Measurements from ENCODE around the gene MIXL1. TPM values are rescaled to one million over a fixed set of nuclear protein-coding genes. Genes with fewer than 3 reads are reported as not detected.

MIXL1 gene
- total and polyA plus RNA-seq, 2 of the 13 experiments (the other 11 are each of a cell fraction or from before 2014, with no cell fraction given) = 7.6 to 18.5 TPM

DNA sequence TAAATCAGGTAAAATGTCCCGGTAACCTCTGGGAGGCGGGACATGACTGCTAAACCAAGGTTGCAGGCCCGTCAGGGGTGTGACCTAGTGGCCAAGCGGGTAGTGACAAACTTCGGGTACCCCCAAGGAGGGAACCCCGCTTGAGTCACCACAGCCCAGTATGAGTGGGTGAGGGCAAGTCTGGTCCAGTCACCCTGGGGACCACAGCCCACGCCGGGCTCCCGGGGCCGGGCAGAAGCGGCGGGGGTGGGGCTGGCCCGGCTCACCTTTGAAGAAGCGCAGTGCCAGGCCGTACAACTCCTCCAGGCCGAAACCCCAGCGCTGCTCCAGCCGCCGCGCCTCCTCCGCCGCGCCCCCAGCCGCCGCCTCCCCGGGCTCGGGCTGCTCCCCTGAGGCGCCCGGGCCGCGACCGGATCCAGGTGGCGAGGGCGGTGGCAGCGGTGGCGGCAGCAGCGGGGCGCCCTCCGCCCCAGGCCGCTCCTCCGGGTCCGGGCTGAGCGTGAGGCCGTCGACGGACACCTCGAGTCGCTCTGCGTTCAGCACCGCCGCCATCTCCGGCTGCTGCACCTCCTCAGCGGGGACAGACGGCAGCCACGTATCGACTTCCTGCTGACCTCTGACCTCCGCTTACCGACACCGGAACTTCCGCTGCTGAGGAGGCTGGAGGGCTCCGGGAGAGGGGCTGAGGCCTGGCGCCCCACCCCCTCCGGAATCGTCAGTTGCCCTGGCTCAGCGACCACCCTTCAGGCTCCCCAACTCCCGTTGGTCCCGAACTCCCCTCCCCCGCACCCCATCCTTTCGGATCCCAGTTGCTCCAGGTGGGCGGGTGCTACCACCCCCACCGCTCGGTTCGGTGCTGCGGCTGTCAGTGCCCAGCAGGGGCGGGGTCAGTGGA lies 37.1 kb upstream of the MIXL1 start, which contains the start of gene ACBD3 (continued):
- TF ChIP-seq, protein P1, sequence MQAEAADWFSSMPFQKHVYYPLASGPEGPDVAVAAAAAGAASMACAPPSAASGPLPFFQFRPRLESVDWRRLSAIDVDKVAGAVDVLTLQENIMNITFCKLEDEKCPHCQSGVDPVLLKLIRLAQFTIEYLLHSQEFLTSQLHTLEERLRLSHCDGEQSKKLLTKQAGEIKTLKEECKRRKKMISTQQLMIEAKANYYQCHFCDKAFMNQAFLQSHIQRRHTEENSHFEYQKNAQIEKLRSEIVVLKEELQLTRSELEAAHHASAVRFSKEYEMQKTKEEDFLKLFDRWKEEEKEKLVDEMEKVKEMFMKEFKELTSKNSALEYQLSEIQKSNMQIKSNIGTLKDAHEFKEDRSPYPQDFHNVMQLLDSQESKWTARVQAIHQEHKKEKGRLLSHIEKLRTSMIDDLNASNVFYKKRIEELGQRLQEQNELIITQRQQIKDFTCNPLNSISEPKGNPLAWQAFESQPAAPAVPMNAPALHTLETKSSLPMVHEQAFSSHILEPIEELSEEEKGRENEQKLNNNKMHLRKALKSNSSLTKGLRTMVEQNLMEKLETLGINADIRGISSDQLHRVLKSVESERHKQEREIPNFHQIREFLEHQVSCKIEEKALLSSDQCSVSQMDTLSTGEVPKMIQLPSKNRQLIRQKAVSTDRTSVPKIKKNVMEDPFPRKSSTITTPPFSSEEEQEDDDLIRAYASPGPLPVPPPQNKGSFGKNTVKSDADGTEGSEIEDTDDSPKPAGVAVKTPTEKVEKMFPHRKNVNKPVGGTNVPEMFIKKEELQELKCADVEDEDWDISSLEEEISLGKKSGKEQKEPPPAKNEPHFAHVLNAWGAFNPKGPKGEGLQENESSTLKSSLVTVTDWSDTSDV (CRISPR knock-in tag; IDR thresholded peaks at IDR 0.05) = peak; percentile 97
- TF ChIP-seq ZNF792 (CRISPR knock-in tag; IDR thresholded peaks at IDR 0.05) (0 out of 2 replicates have a peak, but pooled peaks have one; percentile 69), GATAD2A (CRISPR knock-in tag; IDR thresholded peaks at IDR 0.05) (peak; percentile 34; the same call in 1 of the 2 replicates), CBX5 (CRISPR knock-in tag; IDR thresholded peaks at IDR 0.05; ENCODE audit: borderline replicate concordance) (peak; percentile 51; the same call in 1 of the 2 replicates), ZBTB8A (CRISPR knock-in tag; IDR thresholded peaks at IDR 0.05; ENCODE audit: borderline replicate concordance, low read depth) (0 out of 2 replicates have a peak, but pooled peaks have one; percentile 67), ZNF260 (CRISPR knock-in tag; IDR thresholded peaks at IDR 0.05; ENCODE audit: borderline replicate concordance, low read depth) (no peak), CCDC6 (CRISPR knock-in tag; IDR thresholded peaks at IDR 0.05) (0 out of 2 replicates have a peak, but pooled peaks have one; percentile 37), ZNF446 (CRISPR knock-in tag; IDR thresholded peaks at IDR 0.05) (0 out of 2 replicates have a peak, but pooled peaks have one; percentile 43), PPARG (CRISPR knock-in tag; conservative IDR thresholded peaks at IDR 0.05) (peak; percentile 57; the same call in 1 of the 2 replicates), ISL2 (CRISPR knock-in tag; IDR thresholded peaks at IDR 0.05) (peak; percentile 50), SMYD3 (CRISPR knock-in tag; IDR thresholded peaks at IDR 0.05) (peak; percentile 41; the same call in 1 of the 2 replicates), ZNF709 (CRISPR knock-in tag; IDR thresholded peaks at IDR 0.05) (no peak), TARDBP (CRISPR knock-in tag; IDR thresholded peaks at IDR 0.05) (peak; percentile 65; the same call in 1 of the 2 replicates), NFE2L1 (CRISPR knock-in tag; IDR thresholded peaks at IDR 0.05; ENCODE audit: borderline replicate concordance) (0 out of 2 replicates have a peak, but pooled peaks have one; percentile 33), KDM4B (CRISPR knock-in tag; IDR thresholded peaks at IDR 0.05) (0 out of 2 replicates have a peak, but pooled peaks have one; percentile 51)
- TF ChIP-seq, protein P2, sequence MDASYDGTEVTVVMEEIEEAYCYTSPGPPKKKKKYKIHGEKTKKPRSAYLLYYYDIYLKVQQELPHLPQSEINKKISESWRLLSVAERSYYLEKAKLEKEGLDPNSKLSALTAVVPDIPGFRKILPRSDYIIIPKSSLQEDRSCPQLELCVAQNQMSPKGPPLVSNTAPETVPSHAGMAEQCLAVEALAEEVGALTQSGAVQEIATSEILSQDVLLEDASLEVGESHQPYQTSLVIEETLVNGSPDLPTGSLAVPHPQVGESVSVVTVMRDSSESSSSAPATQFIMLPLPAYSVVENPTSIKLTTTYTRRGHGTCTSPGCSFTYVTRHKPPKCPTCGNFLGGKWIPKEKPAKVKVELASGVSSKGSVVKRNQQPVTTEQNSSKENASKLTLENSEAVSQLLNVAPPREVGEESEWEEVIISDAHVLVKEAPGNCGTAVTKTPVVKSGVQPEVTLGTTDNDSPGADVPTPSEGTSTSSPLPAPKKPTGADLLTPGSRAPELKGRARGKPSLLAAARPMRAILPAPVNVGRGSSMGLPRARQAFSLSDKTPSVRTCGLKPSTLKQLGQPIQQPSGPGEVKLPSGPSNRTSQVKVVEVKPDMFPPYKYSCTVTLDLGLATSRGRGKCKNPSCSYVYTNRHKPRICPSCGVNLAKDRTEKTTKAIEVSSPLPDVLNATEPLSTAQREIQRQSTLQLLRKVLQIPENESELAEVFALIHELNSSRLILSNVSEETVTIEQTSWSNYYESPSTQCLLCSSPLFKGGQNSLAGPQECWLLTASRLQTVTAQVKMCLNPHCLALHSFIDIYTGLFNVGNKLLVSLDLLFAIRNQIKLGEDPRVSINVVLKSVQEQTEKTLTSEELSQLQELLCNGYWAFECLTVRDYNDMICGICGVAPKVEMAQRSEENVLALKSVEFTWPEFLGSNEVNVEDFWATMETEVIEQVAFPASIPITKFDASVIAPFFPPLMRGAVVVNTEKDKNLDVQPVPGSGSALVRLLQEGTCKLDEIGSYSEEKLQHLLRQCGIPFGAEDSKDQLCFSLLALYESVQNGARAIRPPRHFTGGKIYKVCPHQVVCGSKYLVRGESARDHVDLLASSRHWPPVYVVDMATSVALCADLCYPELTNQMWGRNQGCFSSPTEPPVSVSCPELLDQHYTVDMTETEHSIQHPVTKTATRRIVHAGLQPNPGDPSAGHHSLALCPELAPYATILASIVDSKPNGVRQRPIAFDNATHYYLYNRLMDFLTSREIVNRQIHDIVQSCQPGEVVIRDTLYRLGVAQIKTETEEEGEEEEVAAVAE (CRISPR knock-in tag; IDR thresholded peaks at IDR 0.05; ENCODE audit: borderline replicate concordance) = peak; percentile 34; the same call in 1 of the 2 replicates
- TF ChIP-seq, protein P3, sequence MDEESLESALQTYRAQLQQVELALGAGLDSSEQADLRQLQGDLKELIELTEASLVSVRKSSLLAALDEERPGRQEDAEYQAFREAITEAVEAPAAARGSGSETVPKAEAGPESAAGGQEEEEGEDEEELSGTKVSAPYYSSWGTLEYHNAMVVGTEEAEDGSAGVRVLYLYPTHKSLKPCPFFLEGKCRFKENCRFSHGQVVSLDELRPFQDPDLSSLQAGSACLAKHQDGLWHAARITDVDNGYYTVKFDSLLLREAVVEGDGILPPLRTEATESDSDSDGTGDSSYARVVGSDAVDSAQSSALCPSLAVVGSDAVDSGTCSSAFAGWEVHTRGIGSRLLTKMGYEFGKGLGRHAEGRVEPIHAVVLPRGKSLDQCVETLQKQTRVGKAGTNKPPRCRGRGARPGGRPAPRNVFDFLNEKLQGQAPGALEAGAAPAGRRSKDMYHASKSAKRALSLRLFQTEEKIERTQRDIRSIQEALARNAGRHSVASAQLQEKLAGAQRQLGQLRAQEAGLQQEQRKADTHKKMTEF (CRISPR knock-in tag; IDR thresholded peaks at IDR 0.05) = peak; percentile 86; the same call in 1 of the 2 replicates
- TF ChIP-seq, protein P4, sequence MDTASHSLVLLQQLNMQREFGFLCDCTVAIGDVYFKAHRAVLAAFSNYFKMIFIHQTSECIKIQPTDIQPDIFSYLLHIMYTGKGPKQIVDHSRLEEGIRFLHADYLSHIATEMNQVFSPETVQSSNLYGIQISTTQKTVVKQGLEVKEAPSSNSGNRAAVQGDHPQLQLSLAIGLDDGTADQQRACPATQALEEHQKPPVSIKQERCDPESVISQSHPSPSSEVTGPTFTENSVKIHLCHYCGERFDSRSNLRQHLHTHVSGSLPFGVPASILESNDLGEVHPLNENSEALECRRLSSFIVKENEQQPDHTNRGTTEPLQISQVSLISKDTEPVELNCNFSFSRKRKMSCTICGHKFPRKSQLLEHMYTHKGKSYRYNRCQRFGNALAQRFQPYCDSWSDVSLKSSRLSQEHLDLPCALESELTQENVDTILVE (CRISPR knock-in tag; IDR thresholded peaks at IDR 0.05) = peak; percentile 54
